DMS53 (cell line): ENCODE results near the gene MGA.

Experiments used
- DNase-seq: peaks from one replicate; lab custom pipeline; 2025; lab: John Stamatoyannopoulos, UW

The MGA gene

GRCh38 chr15:41806291-41807181 lies 146.3 kb downstream of the MGA start:
- DNase-seq = no peak

- DNase-seq = no peak
These were observed 148.9 kb downstream of the MGA start for GRCh38 chr15:41809121-41809520.

- DNase-seq = no peak
These were observed 149.5 kb downstream of the MGA start for GRCh38 chr15:41809526-41810220.

- no peak for DNase-seq
These were observed 150.6 kb downstream of the MGA start for GRCh38 chr15:41810651-41811431.

- DNase-seq = peak; percentile 83
These were observed 151.4 kb downstream of the MGA start for GRCh38 chr15:41811432-41812195.

GRCh38 chr15:41812820-41813375 lies 152.7 kb downstream of the MGA start:
- no peak for DNase-seq

- DNase-seq = no peak
These were observed 153.2 kb downstream of the MGA start for GRCh38 chr15:41813426-41813825.

GRCh38 chr15:41814534-41814933 lies 154.3 kb downstream of the MGA start:
- DNase-seq = no peak

- DNase-seq = no peak
These were observed 156.6 kb downstream of the MGA start for GRCh38 chr15:41816788-41817187.

GRCh38 chr15:41817327-41817726 lies 157.1 kb downstream of the MGA start:
- no peak for DNase-seq

GRCh38 chr15:41817781-41818180 lies 157.6 kb downstream of the MGA start:
- DNase-seq = no peak

- DNase-seq = no peak
These were observed 159.3 kb downstream of the MGA start for GRCh38 chr15:41819455-41820050.

GRCh38 chr15:41820791-41821423 lies 160.7 kb downstream of the MGA start:
- no peak for DNase-seq

GRCh38 chr15:41821831-41822230 lies 161.6 kb downstream of the MGA start:
- DNase-seq = no peak

GRCh38 chr15:41822471-41822870 lies 162.3 kb downstream of the MGA start:
- DNase-seq = no peak
